DOHH2 (cell line): Measurements from ENCODE around the gene BDH1.
"Not testable (repeated sequence)": the region's sequence is repeated elsewhere in the genome, so short reads cannot be mapped to it uniquely, and the experiment has no call there.

Source experiments
- EZH2phosphoT487 ChIP-seq: fragments of 200-600 bp; sonication (generic); IDR thresholded peaks from 2 replicates; pipeline ENCODE4 v1.6.1; 2017; ENCODE audit warnings: borderline replicate concordance, mild to moderate bottlenecking, antibody characterized with exemption, low read length, moderate library complexity, mixed read lengths
- TF ChIP-seq, protein P1 (sequence below): fragments of 200-600 bp; sonication (generic); IDR thresholded peaks from one replicate; pipeline ENCODE4 v1.5.1; 2014; ENCODE audit warnings: antibody characterized with exemption, mild to moderate bottlenecking, low read depth, low read length; ENCODE audit not compliant: poor library complexity, severe bottlenecking

GRCh38 chr3:197601566-197601840 lies 45.7 kb upstream of the BDH1 start:
- TF ChIP-seq, protein P1, sequence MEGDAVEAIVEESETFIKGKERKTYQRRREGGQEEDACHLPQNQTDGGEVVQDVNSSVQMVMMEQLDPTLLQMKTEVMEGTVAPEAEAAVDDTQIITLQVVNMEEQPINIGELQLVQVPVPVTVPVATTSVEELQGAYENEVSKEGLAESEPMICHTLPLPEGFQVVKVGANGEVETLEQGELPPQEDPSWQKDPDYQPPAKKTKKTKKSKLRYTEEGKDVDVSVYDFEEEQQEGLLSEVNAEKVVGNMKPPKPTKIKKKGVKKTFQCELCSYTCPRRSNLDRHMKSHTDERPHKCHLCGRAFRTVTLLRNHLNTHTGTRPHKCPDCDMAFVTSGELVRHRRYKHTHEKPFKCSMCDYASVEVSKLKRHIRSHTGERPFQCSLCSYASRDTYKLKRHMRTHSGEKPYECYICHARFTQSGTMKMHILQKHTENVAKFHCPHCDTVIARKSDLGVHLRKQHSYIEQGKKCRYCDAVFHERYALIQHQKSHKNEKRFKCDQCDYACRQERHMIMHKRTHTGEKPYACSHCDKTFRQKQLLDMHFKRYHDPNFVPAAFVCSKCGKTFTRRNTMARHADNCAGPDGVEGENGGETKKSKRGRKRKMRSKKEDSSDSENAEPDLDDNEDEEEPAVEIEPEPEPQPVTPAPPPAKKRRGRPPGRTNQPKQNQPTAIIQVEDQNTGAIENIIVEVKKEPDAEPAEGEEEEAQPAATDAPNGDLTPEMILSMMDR: not testable (repeated sequence)
- TF ChIP-seq EZH2phosphoT487: not testable (repeated sequence)
